ENCODE results near the gene CNNM1. TPM values are rescaled to one million over a fixed set of nuclear protein-coding genes. Genes with fewer than 3 reads are reported as not detected.

Gene CNNM1
- total and polyA plus RNA-seq, 2 donors (not counting 3 experiments of a cell fraction or from before 2014, with no cell fraction given): not detected

- no peaks in the 10 kb centered on the region for H3K9me3 ChIP-seq (replicated peaks; ENCODE audit: control insufficient read depth, insufficient read depth, low read length)
- no peaks in the 10 kb centered on the region for H3K27me3 ChIP-seq (ENCODE audit: control insufficient read depth in 2 of 2, insufficient read depth in 2 of 2, low read length in 2 of 2)
- no peak overlapping the region for H3K9ac ChIP-seq (replicated peaks; ENCODE audit: extremely low read depth, insufficient read depth, low read length)
- TF ChIP-seq, protein P1, sequence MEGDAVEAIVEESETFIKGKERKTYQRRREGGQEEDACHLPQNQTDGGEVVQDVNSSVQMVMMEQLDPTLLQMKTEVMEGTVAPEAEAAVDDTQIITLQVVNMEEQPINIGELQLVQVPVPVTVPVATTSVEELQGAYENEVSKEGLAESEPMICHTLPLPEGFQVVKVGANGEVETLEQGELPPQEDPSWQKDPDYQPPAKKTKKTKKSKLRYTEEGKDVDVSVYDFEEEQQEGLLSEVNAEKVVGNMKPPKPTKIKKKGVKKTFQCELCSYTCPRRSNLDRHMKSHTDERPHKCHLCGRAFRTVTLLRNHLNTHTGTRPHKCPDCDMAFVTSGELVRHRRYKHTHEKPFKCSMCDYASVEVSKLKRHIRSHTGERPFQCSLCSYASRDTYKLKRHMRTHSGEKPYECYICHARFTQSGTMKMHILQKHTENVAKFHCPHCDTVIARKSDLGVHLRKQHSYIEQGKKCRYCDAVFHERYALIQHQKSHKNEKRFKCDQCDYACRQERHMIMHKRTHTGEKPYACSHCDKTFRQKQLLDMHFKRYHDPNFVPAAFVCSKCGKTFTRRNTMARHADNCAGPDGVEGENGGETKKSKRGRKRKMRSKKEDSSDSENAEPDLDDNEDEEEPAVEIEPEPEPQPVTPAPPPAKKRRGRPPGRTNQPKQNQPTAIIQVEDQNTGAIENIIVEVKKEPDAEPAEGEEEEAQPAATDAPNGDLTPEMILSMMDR (IDR thresholded peaks at IDR 0.05; ENCODE audit: extremely low read depth in 1 of 2, insufficient read depth in 1 of 2, low read depth in 1 of 2, low read length in 2 of 2): no peak
- TF ChIP-seq MYC (IDR thresholded peaks at IDR 0.05; ENCODE audit: low read depth, low read length): no peak
- TF ChIP-seq POLR2A (IDR thresholded peaks at IDR 0.05; ENCODE audit: low read depth, low read length): no peak
- TF ChIP-seq GATA2 (IDR thresholded peaks at IDR 0.05; ENCODE audit: insufficient read depth, insufficient read length, low read depth, low read length): no peak
- TF ChIP-seq FOS (IDR thresholded peaks at IDR 0.05; ENCODE audit: borderline replicate concordance, insufficient read depth, low read length): no peak
- no peak for TF ChIP-seq MAX (IDR thresholded peaks at IDR 0.05; ENCODE audit: insufficient read depth, insufficient read length)
- no peak for TF ChIP-seq EZH2 (IDR thresholded peaks at IDR 0.05; ENCODE audit: borderline replicate concordance, low read depth, low read length, severe bottlenecking)
- no peak for TF ChIP-seq JUN (IDR thresholded peaks at IDR 0.05; ENCODE audit: borderline replicate concordance, insufficient read depth, insufficient read length, low read depth)
- no peak for TF ChIP-seq POLR2AphosphoS5 (IDR thresholded peaks at IDR 0.05; ENCODE audit: insufficient read depth, low read depth, low read length)
- H3K4me2 ChIP-seq (ENCODE audit: insufficient read depth, low read length): no peak overlapping the region
- H3K36me3 ChIP-seq (ENCODE audit: control insufficient read depth in 2 of 2, extremely low read depth in 1 of 2, insufficient read depth in 2 of 2, low read length in 2 of 2): peaks cover 4% of the 10 kb centered on the region in 2 experiments
- no peak overlapping the region for H3K27ac ChIP-seq (ENCODE audit: insufficient read depth, low read depth, low read length)
- DNase-seq (ENCODE audit: low read depth, low spot score) (no peak), FAIRE-seq (no peak)
- H3K4me1 ChIP-seq (ENCODE audit: control insufficient read depth, extremely low read depth, insufficient read depth, low read length): no peaks in the 10 kb centered on the region
- no peaks in the 10 kb centered on the region for H4K20me1 ChIP-seq (replicated peaks; ENCODE audit: control insufficient read depth, extremely low read depth, insufficient read depth, low read length)
- no peaks in the 10 kb centered on the region for H3K9me1 ChIP-seq (replicated peaks; ENCODE audit: control insufficient read depth, extremely low read depth, insufficient read depth, low read length)
- no TSS peak for BruUV-seq (replicated peaks)
- H3K79me2 ChIP-seq (ENCODE audit: control insufficient read depth, insufficient read depth, low read length): no peaks in the 10 kb centered on the region
- H3K4me3 ChIP-seq (replicated peaks in 1 of 3; ENCODE audit: insufficient read depth in 1 of 3, low read depth in 1 of 3, low read length in 3 of 3): no peak overlapping the region
- POLR2A ChIA-PET: no interaction called here
- intact Hi-C loops (cut with micrococcal nuclease) (no loop called here), dilution Hi-C loops (cut with MboI; ENCODE audit: extremely low pct_ligation_motif_present, low sequenced_read_pairs) (no loop called here)
- no peak overlapping the region for H2AFZ ChIP-seq (ENCODE audit: low read depth, low read length)
- CTCF ChIA-PET: interaction anchor here (1.3 to 1.5 kb wide), 2 partner anchors 23 to 943 kb away, joined by 3 read pairs; no protein-coding TSS in a partner anchor
These were observed 81.0 kb downstream of the CNNM1 start for GRCh38 chr10:99410146-99410545.

Data from endothelial cell of umbilical vein (primary cell).